K562 (cell line): ENCODE data around the gene HSD17B10. TPM values are rescaled to one million over a fixed set of nuclear protein-coding genes. Genes with fewer than 3 reads are reported as not detected.

Experiments
- ARID2 ChIP-seq: fragments of 450-650 bp; IDR thresholded peaks from 2 replicates; pipeline ENCODE4 v1.6.1; 2017; ENCODE audit warnings: antibody characterized with exemption, mild to moderate bottlenecking
- FOXA1 ChIP-seq: fragments of 450-650 bp; IDR thresholded peaks from 2 replicates; pipeline ENCODE4 v1.6.1; 2016; ENCODE audit warnings: mild to moderate bottlenecking, borderline replicate concordance
- FOXK2 ChIP-seq, 2 experiments: fragments of 450-650 bp; IDR thresholded peaks in 1 of 2; conservative IDR thresholded peaks in 1 of 2; 2 replicates each; pipeline ENCODE4 v1.6.1; 2016; ENCODE audit warnings: low read depth in 2 of 2, mild to moderate bottlenecking in 1 of 2
- KAT2B ChIP-seq: IDR thresholded peaks from one replicate; pipeline ENCODE4 v1.6.1; 2012; ENCODE audit warnings: low read depth, mild to moderate bottlenecking, control low read depth, inconsistent platforms, low read length, moderate library complexity
- MAFG ChIP-seq: fragments of 450-650 bp; conservative IDR thresholded peaks from 2 replicates; pipeline ENCODE4 v1.6.1; 2016; ENCODE audit warnings: missing genetic modification characterization, missing compliant biosample characterization
- PTBP1 ChIP-seq: fragments of 200-400 bp; formaldehyde crosslinking; IDR thresholded peaks from 2 replicates; pipeline ENCODE4 v1.6.1; 2017; ENCODE audit warnings: low read depth, low read length
- PTTG1 ChIP-seq: fragments of 450-650 bp; IDR thresholded peaks from 2 replicates; pipeline ENCODE4 v1.6.1; 2016; ENCODE audit warnings: low read depth, mild to moderate bottlenecking, missing genetic modification characterization, missing compliant biosample characterization
- RBBP5 ChIP-seq: fragments of 200-600 bp; sonication (generic); IDR thresholded peaks from 2 replicates; pipeline ENCODE4 v1.6.1; 2012; ENCODE audit warnings: borderline replicate concordance, mild to moderate bottlenecking, low read length, control low read depth, inconsistent platforms; ENCODE audit not compliant: insufficient read depth, poor library complexity, severe bottlenecking
- RFX7 ChIP-seq: fragments of 250-450 bp; sonication (Bioruptor Pico); IDR thresholded peaks from 2 replicates; pipeline ENCODE4 v1.5.1; 2021; ENCODE audit warnings: mild to moderate bottlenecking
- SRF ChIP-seq, 2 experiments: fragments of 250-450, 450-650 bp in 1 of 2; sonication (Bioruptor Pico) in 1 of 2; sonication (generic) in 1 of 2; formaldehyde crosslinking; IDR thresholded peaks; 2 replicates each; pipeline versions ENCODE4 v1.5.0 to v1.5.1; 2020 to 2022; ENCODE audit warnings: mild to moderate bottlenecking in 1 of 2, missing genetic modification reagents in 1 of 2
- ZBTB40 ChIP-seq, 2 experiments: fragments of 450-650 bp in 1 of 2; sonication (generic) in 1 of 2; formaldehyde crosslinking in 1 of 2; IDR thresholded peaks; 2 replicates each; pipeline versions ENCODE4 v1.7.1 to v1.9.0; 2016 to 2022; ENCODE audit warnings: inconsistent platforms in 1 of 2, mild to moderate bottlenecking in 1 of 2, missing genetic modification reagents in 1 of 2
- ZNF57 ChIP-seq: fragments of 450-650 bp; formaldehyde crosslinking; IDR thresholded peaks from 2 replicates; pipeline ENCODE4 v1.4.0; 2020; ENCODE audit warnings: mild to moderate bottlenecking, moderate library complexity
- ZNF79 ChIP-seq: fragments of 250-450 bp; sonication (Bioruptor Pico); IDR thresholded peaks from 2 replicates; pipeline ENCODE4 v1.4.0; 2020; ENCODE audit warnings: low read depth, mild to moderate bottlenecking, moderate library complexity
- polyA plus RNA-seq, 8 experiments: library from polyadenylated mRNA; depleted of rRNA in 4 of 8; stranded (reverse) in 5 of 8; unstranded in 3 of 8; fragments of >200 nt; fragmentation: Nextera tagmentation in 2 of 8; fragmentation: Illumina TruSeq in 1 of 8; extraction: Ambion mirVana in 2 of 8; extraction: Trizol in 1 of 8; gene quantifications; 2 replicates each; pipeline versions ENCODE4 v1.2.1 to v1.2.3, GENCODE V29; 2011 to 2014; ENCODE audit warnings: inconsistent platforms in 1 of 8, missing spikeins in 1 of 8
- total RNA-seq, 7 experiments: library from RNA; depleted of rRNA in 6 of 7; stranded (reverse); fragments of >200 nt in 6 of 7; fragmentation: Illumina TruSeq in 2 of 7; extraction: Trizol in 2 of 7; gene quantifications; 2 replicates each; pipeline versions ENCODE4 v1.2.1 to v1.2.3, GENCODE V29; 2011 to 2021; ENCODE audit warnings: low replicate concordance in 1 of 7
- TF ChIP-seq, protein P1 (sequence below): sonication (generic); formaldehyde crosslinking; IDR thresholded peaks from 2 replicates; pipeline ENCODE4 v1.8.0; 2022; ENCODE audit warnings: mild to moderate bottlenecking, missing genetic modification reagents
- TF ChIP-seq, protein P2 (sequence below): fragments of 450-650 bp; formaldehyde crosslinking; IDR thresholded peaks from 2 replicates; pipeline ENCODE4 v1.4.0; 2022; ENCODE audit warnings: mild to moderate bottlenecking, moderate library complexity

HSD17B10 gene
- total and polyA plus RNA-seq, 9 of the 15 experiments (the other 6 are each of a cell fraction or from before 2014, with no cell fraction given): 45.3 to 221 (median 186) TPM

GRCh38 chrX:53422086-53422860 is 11.9 kb downstream of the HSD17B10 start, which contains the start of gene SMC1A (continued):
- TF ChIP-seq, protein P1, sequence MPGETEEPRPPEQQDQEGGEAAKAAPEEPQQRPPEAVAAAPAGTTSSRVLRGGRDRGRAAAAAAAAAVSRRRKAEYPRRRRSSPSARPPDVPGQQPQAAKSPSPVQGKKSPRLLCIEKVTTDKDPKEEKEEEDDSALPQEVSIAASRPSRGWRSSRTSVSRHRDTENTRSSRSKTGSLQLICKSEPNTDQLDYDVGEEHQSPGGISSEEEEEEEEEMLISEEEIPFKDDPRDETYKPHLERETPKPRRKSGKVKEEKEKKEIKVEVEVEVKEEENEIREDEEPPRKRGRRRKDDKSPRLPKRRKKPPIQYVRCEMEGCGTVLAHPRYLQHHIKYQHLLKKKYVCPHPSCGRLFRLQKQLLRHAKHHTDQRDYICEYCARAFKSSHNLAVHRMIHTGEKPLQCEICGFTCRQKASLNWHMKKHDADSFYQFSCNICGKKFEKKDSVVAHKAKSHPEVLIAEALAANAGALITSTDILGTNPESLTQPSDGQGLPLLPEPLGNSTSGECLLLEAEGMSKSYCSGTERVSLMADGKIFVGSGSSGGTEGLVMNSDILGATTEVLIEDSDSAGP (CRISPR knock-in tag): no peak
- TF ChIP-seq KAT2B: no peak
- TF ChIP-seq RFX7 (CRISPR knock-in tag): no peak
- TF ChIP-seq, protein P2, sequence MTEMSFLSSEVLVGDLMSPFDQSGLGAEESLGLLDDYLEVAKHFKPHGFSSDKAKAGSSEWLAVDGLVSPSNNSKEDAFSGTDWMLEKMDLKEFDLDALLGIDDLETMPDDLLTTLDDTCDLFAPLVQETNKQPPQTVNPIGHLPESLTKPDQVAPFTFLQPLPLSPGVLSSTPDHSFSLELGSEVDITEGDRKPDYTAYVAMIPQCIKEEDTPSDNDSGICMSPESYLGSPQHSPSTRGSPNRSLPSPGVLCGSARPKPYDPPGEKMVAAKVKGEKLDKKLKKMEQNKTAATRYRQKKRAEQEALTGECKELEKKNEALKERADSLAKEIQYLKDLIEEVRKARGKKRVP: no peak
- no peak for TF ChIP-seq ZNF57 (CRISPR knock-in tag)
- no peak for TF ChIP-seq PTTG1 (tag)
- TF ChIP-seq PTBP1: no peak
- peak; percentile 70 to 98; a peak in 2 of 4 replicates for TF ChIP-seq FOXK2 (conservative IDR thresholded peaks at IDR 0.05 in 1 of 2, IDR thresholded peaks at IDR 0.05 in 1 of 2; ENCODE audit: low read depth in 2 of 2)
- TF ChIP-seq SRF (CRISPR knock-in tag; IDR thresholded peaks at IDR 0.05): peak in 1 of 2 experiments; percentile 57; a peak in 1 of 4 replicates
- no peak for TF ChIP-seq MAFG
- TF ChIP-seq ZBTB40 (IDR thresholded peaks at IDR 0.05): peak; percentile 8; the same call in 1 of the 2 replicates
- no peak for TF ChIP-seq ZBTB40 (CRISPR knock-in tag; IDR thresholded peaks at IDR 0.05)
- no peak for TF ChIP-seq ZNF79
- peak; percentile 64 for TF ChIP-seq RBBP5
- TF ChIP-seq FOXA1: no peak
- TF ChIP-seq ARID2: no peak
